GM18907 (cell line): ENCODE results near the gene ARIH1.

Experiments
- ATAC-seq: cut with Tn5 transposase; IDR thresholded peaks from one replicate; pipeline ENCODE4 v1.9.1; 2021; ENCODE audit warnings: mild to moderate bottlenecking, moderate library complexity; ENCODE audit not compliant: unreplicated experiment

Gene ARIH1

GRCh38 chr15:72486144-72486543 is 12.0 kb downstream of the ARIH1 start:
- ATAC-seq, result no peak

DNA sequence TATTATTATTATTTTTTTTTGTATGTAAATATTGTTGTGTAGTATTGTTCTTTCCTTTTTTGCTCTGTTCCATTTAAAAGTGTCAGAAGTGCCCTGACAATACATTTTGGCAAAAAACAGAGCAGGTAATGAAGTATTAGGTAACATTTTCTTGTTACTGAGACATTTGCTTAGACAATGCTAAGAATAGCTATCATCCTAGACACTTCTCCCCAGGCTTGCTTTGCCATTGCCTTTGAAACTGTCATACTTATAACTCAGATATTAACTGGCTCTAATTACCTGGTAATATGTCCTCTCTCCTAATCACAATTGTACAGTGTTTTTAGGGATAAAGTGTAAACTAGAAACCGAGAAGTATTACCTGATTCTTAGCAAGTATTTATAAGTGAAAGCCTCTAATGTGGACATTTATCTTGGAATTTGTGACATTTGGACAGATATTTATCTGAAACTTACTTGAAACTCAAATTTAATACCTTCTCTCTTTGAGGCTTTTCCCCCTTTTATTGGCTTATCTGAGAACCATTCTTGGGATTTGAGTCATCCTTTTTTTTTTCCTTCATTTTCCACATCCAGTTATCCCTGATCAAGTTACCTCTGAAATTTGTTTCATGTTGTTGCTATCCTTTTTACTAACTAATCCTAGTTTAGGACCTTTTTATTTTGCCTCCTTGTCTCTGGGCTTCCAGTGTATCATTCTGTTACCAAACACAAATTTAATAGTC is 13.1 kb downstream of the ARIH1 start:
- no peak for ATAC-seq

GRCh38 chr15:72488558-72488957 is 14.4 kb downstream of the ARIH1 start:
- ATAC-seq, result no peak

- no peak for ATAC-seq
These were observed 15.9 kb downstream of the ARIH1 start for GRCh38 chr15:72489943-72490554.

DNA sequence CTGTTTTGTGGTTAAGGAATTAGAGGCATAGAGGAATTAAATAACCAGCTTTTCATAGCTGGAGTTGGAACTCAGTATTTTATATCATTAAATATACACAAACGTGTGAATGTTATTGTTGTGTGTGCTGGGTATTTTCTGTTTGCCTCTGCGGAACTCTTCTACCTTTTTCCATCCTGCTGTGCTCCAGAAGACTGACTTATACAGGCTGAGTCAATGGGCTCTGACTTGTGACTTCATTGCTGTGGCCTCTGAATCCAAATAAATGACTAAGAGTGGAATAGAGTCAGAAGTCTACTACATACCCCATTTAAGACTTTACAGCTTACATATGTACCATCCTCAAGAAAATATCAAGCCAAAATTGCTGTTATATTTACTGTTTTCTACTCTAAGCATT is 17.6 kb downstream of the ARIH1 start:
- ATAC-seq, result no peak

DNA sequence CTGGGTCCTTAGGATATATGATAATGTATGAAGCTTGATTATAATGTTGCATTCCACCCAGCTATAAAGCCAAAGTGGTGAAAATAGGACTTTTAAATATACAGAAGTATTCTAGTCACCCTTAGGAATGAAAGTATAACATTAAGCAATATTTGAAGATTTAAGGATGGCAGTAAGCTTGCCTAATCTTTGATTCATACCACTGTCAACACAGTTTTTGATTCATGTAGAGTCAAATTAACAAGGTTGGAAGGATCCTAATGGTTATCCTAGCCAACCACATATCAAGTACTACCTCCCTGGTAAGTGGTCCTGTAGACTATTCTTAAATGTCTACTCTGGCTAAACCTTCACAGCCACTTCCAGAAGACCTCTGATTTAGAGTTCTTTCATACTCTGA is 18.6 kb downstream of the ARIH1 start:
- ATAC-seq, result no peak

GRCh38 chr15:72493220-72493619 is 19.1 kb downstream of the ARIH1 start:
- ATAC-seq, result no peak

DNA sequence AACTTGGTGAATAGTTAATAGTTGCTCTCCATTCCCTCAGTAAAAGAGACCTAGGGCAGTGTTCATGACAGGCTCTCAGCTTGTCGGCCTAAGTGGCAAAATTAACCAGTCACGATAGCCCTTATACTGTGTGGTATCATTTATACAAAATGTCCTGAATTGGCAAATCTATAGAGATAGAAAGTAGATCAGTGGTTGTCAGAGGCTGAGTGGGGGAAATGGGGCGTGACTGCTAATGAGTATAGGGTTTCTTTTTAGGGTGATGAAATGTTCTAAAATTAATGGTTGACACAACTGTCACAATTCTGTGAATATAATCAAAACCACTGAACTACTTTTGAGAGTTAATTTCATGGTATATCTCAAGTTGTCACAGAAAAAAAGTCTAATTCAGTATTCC is 20.9 kb downstream of the ARIH1 start:
- ATAC-seq, result no peak

DNA sequence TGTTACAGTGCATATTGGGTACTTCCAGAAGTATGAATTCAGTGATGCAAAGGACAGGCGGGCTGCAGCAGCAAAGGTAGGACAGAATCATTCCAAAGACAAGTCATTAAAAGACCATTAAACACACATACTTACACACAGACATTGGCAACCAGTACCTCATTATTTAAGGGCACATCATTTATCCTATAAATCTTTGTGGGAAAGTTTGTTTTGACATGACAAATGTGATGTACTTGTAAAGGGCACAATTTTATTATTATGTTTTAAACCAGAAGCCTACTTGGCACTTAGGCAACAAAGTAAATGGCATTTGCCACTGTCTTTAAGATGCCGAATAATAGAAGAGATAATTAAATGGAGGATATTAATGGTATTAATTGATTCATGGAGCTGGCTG is 22.7 kb downstream of the ARIH1 start:
- ATAC-seq, result no peak

DNA sequence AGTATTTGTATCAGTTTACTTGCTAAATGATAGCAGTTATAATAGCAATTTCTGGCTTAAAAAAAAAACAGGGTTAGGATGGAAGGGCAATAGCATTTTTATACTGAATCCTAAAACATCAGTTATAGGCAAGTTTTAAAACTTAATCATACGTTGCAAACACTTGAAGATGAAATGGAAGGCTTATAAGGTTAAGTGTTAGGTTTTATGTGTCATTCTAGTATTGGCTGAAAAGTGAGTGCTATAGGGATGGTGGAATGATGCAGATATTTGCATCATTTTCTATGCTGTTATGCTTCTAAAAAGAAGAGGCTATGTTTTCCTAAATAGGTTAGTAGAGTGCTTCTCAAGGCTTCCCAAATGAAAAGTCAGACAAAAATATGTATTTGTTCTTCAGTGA is 23.3 kb downstream of the ARIH1 start:
- no peak for ATAC-seq

GRCh38 chr15:72502220-72502809 is 28.2 kb downstream of the ARIH1 start:
- no peak for ATAC-seq

DNA sequence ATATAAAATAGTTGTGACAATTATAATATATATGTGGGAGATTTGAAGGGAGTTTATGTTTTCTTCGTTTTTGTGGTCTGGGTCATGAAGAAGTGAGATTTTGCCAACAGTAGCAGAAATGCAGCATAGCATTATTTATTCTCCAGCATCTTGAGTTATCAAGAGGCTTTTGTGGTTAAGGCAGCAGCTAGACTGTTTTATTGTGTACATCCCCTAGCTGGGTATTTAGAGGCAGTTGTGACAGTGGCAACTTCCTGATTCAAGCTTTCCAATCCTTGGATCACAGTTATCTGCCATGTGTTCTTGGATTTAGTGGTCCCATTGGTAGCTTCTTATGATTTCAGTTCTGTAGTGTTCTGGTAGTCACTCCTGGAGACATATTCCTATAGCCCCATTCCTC is 29.0 kb downstream of the ARIH1 start:
- no peak for ATAC-seq

GRCh38 chr15:72507402-72508092 is 33.4 kb downstream of the ARIH1 start:
- ATAC-seq, result no peak

DNA sequence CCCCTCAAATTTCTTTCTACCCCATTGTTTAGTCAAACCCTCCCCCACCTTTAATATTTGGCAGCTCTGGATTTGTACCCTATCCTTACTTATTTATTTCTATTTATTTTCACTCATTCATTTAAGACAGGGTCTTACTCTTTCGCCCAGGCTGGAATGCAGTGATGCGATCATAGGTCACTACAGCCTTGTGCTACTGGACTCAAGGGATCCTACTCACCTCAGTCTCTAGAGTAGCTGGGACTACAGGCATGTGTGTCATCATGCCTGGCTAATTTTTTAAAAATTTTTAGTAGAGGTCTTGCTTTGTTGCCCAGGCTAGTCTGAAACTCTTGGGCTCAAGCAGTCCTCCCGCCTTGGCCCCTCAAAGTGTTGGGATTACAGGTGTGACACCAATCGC is 35.4 kb downstream of the ARIH1 start:
- ATAC-seq, result no peak

DNA sequence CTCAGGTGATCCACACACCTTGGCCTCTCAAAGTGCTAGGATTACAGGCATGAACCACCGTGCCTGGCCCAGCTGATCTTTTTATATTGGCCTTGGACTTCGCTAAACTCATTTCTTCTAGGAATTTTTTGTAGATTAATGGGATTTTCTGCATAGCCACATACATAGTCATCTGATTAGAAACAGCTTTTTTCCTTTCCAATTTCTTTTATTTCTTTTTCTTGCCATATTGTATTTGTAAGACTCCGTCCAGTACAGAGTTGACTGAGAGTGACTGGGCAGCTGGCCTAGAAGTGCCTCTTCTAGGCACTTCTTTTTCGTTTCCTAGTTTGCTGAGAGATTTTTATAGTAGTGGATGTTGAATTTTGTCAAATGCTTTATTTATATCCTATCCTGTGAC is 37.4 kb downstream of the ARIH1 start:
- ATAC-seq, result no peak

DNA sequence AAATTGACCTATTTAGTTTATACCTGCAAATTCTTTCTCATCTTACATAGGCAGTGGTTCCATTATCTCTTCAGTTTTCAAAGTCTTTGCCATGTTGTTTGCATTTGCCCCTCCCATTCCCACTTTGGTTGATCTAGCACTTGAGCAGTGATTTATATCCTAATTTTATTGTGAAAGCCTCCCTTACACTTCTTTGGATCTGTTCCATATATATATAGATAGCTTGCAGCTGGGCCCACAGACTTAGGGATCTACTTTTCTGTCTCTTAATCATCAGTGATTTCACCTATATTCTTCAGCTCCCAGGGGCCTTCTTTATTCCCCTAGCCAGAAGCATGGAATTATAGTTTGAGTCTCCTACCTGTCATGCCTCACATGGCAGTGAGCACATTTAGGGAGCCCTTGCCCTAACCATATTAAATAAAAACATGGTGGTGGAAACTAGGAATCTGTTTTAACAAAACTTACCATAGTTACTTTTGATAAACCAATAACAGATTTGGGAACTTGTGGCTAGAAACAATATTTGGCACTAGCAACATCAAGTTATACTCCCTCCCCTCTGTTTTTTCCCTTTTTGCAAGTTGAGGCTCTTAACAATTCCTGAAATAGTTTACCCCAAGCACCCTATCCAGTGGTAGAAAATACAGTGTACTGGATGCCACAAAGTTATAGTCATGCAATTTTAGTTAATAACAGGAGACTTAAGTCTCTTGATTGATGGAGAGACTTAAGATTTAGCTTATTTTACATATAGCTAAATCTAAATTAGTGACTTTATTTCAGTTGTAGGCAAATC is 41.7 kb downstream of the ARIH1 start:
- ATAC-seq, result no peak

GRCh38 chr15:72516777-72517176 is 42.6 kb downstream of the ARIH1 start:
- ATAC-seq, result no peak

DNA sequence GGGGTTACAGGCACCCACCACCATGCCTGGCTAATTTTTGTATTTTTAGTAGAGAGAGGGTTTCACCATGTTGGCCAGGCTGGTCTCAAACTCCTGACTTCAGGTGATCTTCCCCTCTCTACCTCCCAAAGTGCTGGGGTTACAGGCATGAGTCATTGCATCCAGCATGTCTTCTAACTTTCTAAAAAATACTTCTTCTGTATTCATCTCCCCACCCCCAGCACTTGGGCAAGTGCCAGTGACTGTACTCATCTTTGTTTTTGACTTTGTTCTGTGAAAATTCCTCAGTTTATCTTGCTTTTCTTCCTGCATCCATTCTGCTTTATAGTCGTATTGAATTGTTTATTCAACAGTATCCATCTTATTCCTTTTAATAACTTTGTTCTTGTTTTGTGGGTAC is 47.6 kb downstream of the ARIH1 start:
- no peak for ATAC-seq

- ATAC-seq, result no peak
These were observed 59.0 kb downstream of the ARIH1 start for GRCh38 chr15:72532991-72533601.

DNA sequence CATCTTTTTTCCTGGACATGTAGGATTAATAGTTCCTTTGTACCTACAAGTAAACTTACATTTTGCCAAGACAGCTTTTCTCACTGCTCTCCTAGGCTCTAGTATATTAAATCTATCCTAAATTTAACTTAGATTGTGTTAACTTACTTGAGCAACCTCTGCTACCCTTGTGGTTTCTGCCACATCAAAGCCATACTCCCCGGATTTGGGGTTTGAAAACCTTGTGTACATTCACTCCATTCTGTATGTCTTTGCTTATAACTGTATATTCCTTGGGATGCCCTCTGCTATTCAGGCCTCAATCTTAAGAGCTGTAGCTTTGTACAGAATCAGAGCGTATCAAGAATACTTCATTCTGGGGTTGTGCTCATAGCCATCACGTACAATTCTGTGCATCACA is 60.4 kb downstream of the ARIH1 start:
- no peak for ATAC-seq

DNA sequence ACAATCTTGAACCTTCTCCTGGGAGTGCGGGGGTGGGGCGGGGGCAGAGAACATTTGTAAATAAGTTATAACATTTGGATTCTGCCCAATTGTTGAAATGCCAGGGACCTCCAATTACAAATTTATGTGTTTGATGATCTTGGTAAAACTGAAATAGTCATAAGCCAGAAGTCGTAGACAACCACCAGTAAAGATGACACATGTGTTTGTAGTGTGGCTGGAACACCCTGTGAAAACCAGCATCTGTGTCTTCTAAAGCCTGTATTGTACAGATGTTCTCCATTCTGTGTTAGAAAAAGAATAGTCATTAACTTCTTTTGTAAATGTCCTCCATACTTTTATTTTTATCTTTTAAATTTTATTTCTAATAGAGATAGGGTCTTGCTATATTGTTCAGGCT is 61.8 kb downstream of the ARIH1 start:
- ATAC-seq, result no peak
